Left ventricle myocardium superior (tissue), 1 donor: Measurements from ENCODE around the gene TBCD. TPM values are rescaled to one million over a fixed set of nuclear protein-coding genes. Genes with fewer than 3 reads are reported as not detected.

Experiments
- ATAC-seq: fragments of 200-7000 bp; cut with Tn5 transposase; one replicate; pipeline ENCODE4 v1.9.1; 2020; ENCODE audit warnings: mild to moderate bottlenecking, moderate library complexity
- DNase-seq: peaks from one replicate; pipeline ENCODE4 v3.0.0-alpha.2; 2020
- intact Hi-C: fragments of 100-400 bp; cut with micrococcal nuclease; formaldehyde crosslinking; loops from one replicate; pipeline ENCODE4 v1.11.0; 2022
- total RNA-seq: library from RNA; stranded (reverse); fragmentation: NEBNext Ultra II Directional; extraction: Animal tissue kit (Norgen Biotek cat#: 25700); gene quantifications from one replicate; pipeline ENCODE4 v1.2.1, GENCODE V29; 2021
- donor health status: DM: no; HTN: yes; CAD: no; lungs with severe emphysema.

TBCD gene
- total RNA-seq, 1 donor from 2014 or later = 53.4 TPM

DNA sequence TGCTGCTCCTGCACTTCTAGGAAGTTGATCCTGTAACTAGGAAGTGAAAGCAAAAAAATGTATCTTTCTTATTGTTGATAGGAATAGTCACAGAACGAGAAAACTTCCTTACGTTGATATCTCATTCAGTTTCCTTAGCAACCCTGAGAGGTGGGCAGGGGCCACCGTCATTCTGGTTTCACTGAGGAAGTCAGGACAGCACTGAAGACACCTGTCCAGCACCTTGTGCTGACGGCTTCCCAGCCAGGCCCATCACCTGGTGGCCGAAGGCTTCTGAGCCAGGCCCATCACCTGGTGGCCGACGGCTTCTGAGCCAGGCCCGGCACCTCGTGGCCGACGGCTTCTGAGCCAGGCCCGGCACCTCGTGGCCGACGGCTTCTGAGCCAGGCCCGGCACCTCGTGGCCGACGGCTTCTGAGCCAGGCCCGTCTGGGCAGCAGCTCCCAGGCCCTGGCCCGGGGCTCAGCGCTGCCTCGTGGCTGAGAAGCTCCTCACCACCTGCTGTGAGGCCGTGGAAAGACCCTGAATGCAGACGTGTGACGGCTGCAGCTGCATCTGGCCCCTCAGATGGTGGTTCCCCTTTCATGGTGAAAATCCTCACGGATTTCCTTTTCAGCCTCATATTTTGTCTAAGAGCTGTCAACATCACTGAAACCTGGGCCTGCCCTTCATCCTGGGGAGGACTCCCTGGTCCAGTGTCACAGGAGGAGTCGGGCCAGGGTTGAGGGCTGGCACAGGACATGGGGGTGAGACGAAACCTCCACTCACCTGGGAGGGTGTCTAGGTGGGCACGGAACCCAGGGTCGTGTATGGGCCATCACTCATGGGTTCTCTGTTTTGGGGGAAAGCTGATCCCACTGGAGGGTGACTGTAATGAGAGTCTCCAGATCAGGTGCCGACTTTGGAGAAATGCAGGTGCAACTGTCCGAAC, 121.0 kb downstream of the TBCD start:
- DNase-seq (peak; percentile 18), ATAC-seq (no peak)
- intact Hi-C loops = no loop called here

DNA sequence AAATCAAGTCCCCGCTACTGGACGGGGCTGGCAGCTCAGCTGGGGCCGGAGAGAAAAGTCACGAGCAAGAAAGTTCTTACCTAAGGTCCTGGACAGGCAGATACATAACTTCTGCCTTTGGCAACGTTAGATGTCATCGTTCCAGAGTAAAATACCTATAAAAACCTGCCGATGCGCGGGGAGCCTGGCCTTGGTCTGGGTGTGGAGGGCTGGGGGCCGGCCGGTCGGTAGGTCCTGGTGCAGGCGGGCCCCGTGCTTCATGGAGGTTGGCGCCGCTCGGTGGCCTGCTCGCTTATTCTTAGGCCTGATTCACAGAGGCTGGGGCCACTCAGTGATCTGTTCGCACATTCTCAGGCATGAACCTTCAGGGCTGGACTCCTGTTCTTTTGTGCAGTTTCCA, 121.7 kb downstream of the TBCD start:
- intact Hi-C loops = no loop called here
- DNase-seq (peak; percentile 26), ATAC-seq (no peak)

DNA sequence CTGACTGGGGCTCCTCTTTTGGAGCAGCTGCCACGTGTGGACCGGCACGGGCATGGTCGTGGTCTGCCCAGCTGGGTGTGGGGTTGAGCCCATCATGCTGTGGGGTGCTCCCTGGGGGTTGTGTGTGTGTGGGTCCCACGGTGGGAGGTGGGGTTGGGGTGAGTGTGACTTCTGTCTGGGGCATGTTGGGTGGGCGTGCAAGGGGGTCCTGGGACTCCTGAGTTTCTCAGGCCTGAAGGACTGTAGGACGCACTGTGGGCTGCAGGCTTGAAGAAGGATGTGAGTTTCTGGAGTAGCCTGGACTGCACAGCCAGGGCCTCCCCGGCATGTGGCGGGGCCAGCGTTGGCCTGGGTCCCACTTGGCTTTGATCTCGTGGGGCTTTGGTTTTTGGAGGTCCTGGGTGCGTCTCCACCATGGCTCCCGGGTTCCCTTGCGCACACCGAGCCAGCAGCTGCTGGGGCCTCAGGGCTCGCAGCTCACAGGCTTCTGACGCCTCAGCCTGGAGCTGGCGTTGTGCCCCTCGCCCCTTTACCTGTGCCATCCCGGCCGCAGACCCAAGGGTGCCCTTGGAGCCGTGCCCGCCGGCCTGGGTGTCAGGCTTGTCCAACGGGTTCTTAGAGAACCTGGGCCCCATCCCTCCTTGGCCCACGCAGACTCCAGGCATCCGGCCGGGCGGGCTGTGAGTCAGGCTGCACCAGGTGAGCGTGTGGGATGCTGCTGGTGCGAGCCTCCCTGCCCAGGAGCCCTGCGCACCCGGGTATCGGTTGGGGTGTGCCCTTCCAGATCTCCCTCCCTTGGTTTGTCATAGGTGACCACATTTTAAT, 122.4 kb downstream of the TBCD start:
- intact Hi-C loops = no loop called here

GRCh38 chr17:82875407-82875856, 123.6 kb downstream of the TBCD start:
- ATAC-seq (no peak), DNase-seq (peak; percentile 27)
- intact Hi-C loops = no loop called here

More for the DNA sequence above, 122.4 kb downstream of the TBCD start:
- ATAC-seq (no peak), DNase-seq (peak; percentile 30)

DNA sequence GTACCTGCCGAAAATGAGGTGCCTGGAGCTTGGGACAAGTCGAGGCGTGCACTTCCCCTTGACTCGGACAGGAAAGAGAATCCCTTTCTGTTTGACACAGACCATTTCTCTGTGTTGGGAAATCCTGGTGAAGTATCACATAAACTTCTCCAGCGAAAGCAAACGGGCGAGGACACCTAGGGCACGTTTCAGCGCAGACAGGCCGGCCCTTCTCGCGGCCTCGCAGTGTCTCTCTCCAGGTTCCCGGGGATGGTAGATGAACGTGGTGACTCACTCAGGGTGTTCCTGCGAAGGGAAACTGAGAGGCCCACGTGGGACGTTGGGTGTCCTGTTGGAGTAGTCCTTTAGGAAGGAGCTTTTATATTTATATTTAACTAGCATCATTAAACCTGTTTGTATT, 124.3 kb downstream of the TBCD start:
- DNase-seq = peak; percentile 30
- intact Hi-C loops = no loop called here
- ATAC-seq = peak; percentile 9

DNA sequence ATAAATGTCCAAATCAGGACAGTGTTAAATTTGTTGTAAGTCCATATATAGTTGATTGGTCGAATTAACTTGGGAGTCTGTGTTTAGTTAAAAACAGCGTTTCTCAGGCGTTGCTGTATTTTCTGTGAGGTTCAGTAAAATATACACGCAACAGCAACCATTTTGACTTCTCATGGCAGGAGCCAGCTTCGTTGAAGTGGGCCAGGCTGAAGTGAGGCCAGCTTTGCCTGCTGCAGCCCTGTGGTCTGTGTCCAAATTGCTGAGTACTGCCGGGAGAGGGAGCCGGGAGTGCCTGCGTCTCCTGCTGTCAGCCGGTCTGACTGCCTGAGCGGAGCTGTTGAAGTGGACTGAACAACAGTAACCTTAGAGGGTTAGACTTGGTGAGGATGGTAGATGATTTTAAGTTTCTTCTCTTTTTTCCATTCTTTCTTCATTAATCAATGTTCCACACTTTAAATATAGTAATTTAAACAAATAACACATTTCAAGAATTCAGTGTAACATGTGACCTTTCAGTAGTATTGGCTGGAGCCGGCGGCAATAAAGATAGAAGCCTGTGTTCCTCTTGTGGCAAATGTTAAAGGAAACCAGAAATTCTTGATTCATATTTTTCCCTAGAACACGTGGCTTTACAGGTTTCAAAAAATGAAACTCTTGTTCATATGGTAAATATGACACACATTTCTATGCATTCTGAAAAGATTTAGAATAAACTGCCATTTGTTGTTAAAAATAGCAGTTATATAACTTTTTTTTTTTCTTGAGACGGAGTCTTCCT, 124.9 kb downstream of the TBCD start:
- intact Hi-C loops = no loop called here
- ATAC-seq (peak; percentile 96), DNase-seq (peak; percentile 87)

- ATAC-seq (no peak), DNase-seq (no peak)
- intact Hi-C loops = no loop called here
Observed at GRCh38 chr17:82878527-82878926, 126.7 kb downstream of the TBCD start.

DNA sequence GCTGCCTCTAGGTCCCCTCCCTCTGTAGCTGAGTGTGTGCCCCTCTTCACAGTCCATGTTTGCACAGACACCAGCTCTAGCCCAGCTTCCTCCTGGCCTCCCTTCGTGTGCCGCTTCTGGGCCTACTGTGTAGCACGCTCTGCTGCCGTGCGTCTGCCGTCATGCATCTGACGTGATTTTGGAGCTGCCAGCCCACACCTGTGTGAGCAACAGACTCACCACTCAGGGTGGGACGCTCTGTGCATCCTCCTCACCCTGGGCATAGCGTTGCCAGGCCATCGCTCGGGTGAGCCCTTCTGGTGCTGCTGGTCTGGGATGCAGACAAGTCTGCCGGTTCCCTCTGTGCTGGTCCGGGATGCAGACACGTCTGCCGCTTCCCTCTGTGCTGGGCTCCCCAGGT, 127.4 kb downstream of the TBCD start:
- ATAC-seq = no peak
- DNase-seq = peak; percentile 26
- intact Hi-C loops = no loop called here

GRCh38 chr17:82880620-82881323, 128.9 kb downstream of the TBCD start:
- peak; percentile 33 for DNase-seq
- intact Hi-C loops = no loop called here

GRCh38 chr17:82881324-82881823, 129.5 kb downstream of the TBCD start:
- DNase-seq (no peak), ATAC-seq (no peak)
- intact Hi-C loops = no loop called here

More at GRCh38 chr17:82880620-82881323, 128.9 kb downstream of the TBCD start:
- ATAC-seq = no peak

DNA sequence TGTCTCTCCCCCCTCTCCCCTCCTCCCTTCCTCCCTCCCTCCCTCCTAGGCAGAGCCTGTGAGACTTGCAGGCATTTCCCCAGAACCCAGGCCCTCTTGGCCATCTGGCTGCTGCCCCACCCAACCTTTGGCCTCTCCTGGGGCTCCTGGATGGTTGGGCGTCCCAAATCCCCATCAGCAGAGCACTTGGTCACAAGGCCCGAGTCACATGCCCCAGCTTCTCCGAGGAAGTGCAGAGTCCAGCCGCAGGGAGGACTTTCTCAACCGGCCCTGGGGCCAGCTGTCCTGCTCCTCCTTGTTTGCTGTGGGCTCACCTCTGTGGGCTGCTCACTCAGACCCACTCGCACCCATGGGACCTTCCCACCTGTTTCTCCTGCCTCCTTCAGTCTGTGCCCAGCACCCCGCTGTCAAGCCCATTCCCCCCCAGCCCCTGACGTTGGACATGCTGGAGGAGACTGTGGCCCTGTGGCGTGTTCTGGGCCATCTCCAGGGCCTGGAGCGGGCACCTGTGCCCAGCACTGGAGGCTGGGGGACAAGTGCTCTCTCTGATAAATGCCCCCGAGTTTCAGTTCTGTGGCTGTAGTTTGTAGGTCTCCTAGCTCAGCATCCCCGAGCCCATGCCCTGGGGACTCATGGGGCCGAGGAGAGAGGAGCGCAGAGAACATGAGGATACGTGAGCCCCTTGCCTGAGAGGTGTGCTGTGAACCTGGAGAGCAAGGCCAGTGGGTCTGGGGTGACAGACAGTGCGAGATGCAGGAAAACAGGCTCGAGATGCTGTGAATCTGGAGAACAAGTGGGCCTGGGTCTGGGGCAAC, 130.2 kb downstream of the TBCD start:
- DNase-seq (peak; percentile 66), ATAC-seq (peak; percentile 57)
- intact Hi-C loops = no loop called here

GRCh38 chr17:82882715-82883418, 131.0 kb downstream of the TBCD start:
- ATAC-seq = no peak

GRCh38 chr17:82883419-82884031, 131.7 kb downstream of the TBCD start:
- DNase-seq = no peak
- intact Hi-C loops = no loop called here
- no peak for ATAC-seq

More at GRCh38 chr17:82882715-82883418, 131.0 kb downstream of the TBCD start:
- intact Hi-C loops = no loop called here
- DNase-seq = no peak

GRCh38 chr17:82884341-82884969, 132.6 kb downstream of the TBCD start:
- DNase-seq (peak; percentile 53), ATAC-seq (peak; percentile 47)
- intact Hi-C loops = no loop called here

DNA sequence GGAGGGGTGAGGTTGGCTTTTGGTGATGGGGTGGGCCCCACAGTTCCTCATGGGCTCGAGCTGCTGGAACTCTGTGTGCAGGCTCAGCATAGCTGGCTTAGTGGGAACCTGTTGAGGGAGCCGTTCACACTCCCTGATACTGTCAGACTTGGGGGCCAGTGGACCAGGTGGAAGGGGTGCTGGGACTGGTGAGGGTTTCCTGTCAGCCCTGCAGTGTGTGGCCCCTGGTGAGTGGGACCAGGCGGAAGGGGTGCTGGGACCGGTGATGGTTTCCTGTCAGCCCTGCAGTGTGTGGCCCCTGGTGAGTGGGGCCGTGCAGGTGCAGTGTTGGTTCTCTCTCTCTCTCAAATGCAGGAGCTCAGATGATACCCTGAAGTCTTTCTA, 133.1 kb downstream of the TBCD start:
- DNase-seq = no peak
- ATAC-seq = peak; percentile 4
- intact Hi-C loops = no loop called here
